OCI-LY3 (cell line): ENCODE data around the gene NR3C1.
"Not testable (repeated sequence)": the region's sequence is repeated elsewhere in the genome, so short reads cannot be mapped to it uniquely, and the experiment has no call there.

Experiments used
- H2AFZ ChIP-seq: fragments of 200-600, 300-600 bp; shearing (Covaris generic); 2 replicates; pipeline ENCODE4 v1.6.0; 2014; ENCODE audit warnings: antibody characterized with exemption, low read depth, low read length
- H3K27ac ChIP-seq: fragments of 200-600, 300-600 bp; sonication (generic); 2 replicates; pipeline ENCODE4 v1.5.1; 2014; ENCODE audit warnings: mild to moderate bottlenecking, low read length, moderate library complexity, mixed read lengths
- H3K27me3 ChIP-seq: fragments of 200-600, 300-600 bp; sonication (generic); 2 replicates; pipeline ENCODE4 v1.6.1; 2014; ENCODE audit warnings: low read depth, low read length, mixed read lengths
- H3K36me3 ChIP-seq: fragments of 200-600, 300-600 bp; sonication (generic); replicated peaks from 2 replicates; pipeline ENCODE3; 2014; ENCODE audit warnings: low read depth, low read length, mixed read lengths
- H3K4me1 ChIP-seq: fragments of 300-600, 200-600 bp; sonication (generic); 2 replicates; pipeline ENCODE4 v1.6.1; 2014; ENCODE audit warnings: low read length, mixed read lengths
- H3K4me2 ChIP-seq: fragments of 200-600, 300-600 bp; sonication (generic); 2 replicates; pipeline ENCODE4 v1.6.1; 2014; ENCODE audit warnings: low read length, mixed read lengths
- H3K4me3 ChIP-seq: fragments of 300-600, 200-600 bp; sonication (generic); 2 replicates; pipeline ENCODE4 v1.5.1; 2014; ENCODE audit warnings: antibody characterized with exemption, mild to moderate bottlenecking, low read length, moderate library complexity
- H3K79me2 ChIP-seq: fragments of 300-600, 200-600 bp; shearing (Covaris generic); 2 replicates; pipeline ENCODE4 v1.6.1; 2014; ENCODE audit warnings: mild to moderate bottlenecking, low read length, mixed read lengths
- H3K9ac ChIP-seq: fragments of 300-600, 200-600 bp; shearing (Covaris generic); 2 replicates; pipeline ENCODE4 v1.6.0; 2014; ENCODE audit warnings: mild to moderate bottlenecking, low read length, moderate library complexity
- H3K9me3 ChIP-seq: fragments of 200-600, 300-600 bp; shearing (Covaris generic); 2 replicates; pipeline ENCODE4 v1.6.1; 2014; ENCODE audit warnings: low read length, mixed read lengths; ENCODE audit not compliant: insufficient read depth
- H4K20me1 ChIP-seq: fragments of 200-600, 300-600 bp; sonication (generic); 2 replicates; pipeline ENCODE4 v1.6.1; 2016; ENCODE audit warnings: low read length, mixed read lengths; ENCODE audit not compliant: insufficient read depth
- CTCF ChIP-seq: fragments of 200-600, 300-600 bp; sonication (generic); IDR thresholded peaks from 2 replicates; pipeline ENCODE4 v1.5.1; 2014; ENCODE audit warnings: antibody characterized with exemption, low read length, low read depth
- EZH2phosphoT487 ChIP-seq: fragments of 200-600 bp; shearing (Covaris generic); IDR thresholded peaks from 2 replicates; pipeline ENCODE4 v1.6.1; 2018; ENCODE audit warnings: antibody characterized with exemption, mixed run types, low read depth

NR3C1 gene

DNA sequence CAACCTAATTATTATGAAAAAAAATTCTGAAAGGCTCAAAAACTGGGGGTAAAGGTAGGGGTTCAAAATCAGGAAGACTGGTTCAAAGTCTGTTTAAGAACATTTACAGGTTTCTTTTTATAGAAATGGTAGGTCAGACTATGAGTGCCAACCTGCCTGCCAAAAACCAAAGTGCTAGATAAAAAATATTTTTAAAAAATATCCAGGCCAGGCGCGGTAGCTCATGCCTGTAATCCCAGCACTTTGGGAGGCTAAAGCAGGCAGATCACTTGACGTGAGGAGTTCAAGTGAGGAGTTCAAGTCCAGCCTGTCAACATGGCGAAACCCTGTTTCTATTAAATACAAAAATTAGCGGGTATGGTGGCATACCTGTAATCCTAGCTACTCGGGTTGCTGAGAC, 67.0 kb downstream of the NR3C1 start:
- Histone ChIP-seq H2AFZ (no peak overlapping the region), H4K20me1 (peaks cover 70% of the 10 kb centered on the region), H3K79me2 (peaks cover 76% of the 10 kb centered on the region), H3K27ac (no peak overlapping the region), H3K4me3 (no peak overlapping the region), H3K36me3 (peaks cover 21% of the 10 kb centered on the region), H3K27me3 (no peaks in the 10 kb centered on the region), H3K9ac (no peak overlapping the region), H3K4me2 (no peak overlapping the region), H3K4me1 (peaks cover 7% of the 10 kb centered on the region), H3K9me3 (no peaks in the 10 kb centered on the region)
- TF ChIP-seq EZH2phosphoT487 (no peak), CTCF (no peak)

DNA sequence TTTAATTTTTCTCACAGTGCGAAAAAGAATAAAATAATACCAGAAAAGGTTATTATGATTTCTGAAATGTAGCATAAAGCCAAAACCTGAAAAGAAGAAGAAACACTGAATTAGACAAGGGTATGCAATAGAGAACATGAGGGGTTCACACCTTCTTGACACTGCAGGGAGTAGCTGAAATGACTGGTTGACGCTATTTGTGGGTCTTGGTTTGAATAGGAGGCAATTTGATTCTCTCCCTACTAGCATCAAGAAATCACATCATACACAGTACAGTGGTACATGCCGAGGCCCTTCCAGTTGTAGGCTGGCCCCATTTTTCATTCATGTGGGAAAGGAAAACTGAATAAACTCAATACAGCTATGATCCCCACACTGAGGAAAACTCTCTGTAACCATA, 68.6 kb downstream of the NR3C1 start:
- Histone ChIP-seq H3K4me3 (no peak overlapping the region), H3K27me3 (no peaks in the 10 kb centered on the region), H4K20me1 (peaks cover 63% of the 10 kb centered on the region), H3K4me1 (peaks cover 2% of the 10 kb centered on the region), H3K27ac (no peak overlapping the region), H3K9me3 (no peaks in the 10 kb centered on the region), H2AFZ (no peak overlapping the region), H3K79me2 (peaks cover 76% of the 10 kb centered on the region), H3K4me2 (no peak overlapping the region), H3K9ac (no peak overlapping the region), H3K36me3 (peaks cover 23% of the 10 kb centered on the region)
- TF ChIP-seq EZH2phosphoT487 (no peak), CTCF (no peak)

DNA sequence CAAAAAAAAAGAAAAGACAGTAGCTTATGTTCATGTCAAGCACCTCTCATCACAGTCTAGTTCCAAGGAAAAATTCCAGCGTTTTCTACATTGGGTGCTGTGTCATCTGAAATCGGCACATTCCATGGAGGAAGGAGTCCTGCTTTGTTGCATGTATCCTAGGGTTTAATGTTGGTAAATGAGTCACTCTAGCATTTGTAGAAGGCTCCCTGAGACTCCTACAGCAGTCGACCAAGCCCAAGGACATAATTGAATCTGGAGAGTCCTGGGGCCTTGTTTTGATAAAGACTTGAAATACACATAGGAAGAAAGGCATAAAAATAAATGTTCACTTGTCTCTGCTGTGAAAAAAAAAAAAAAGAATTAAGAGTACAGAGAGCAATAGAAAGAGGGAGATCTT, 69.1 kb downstream of the NR3C1 start:
- Histone ChIP-seq H3K36me3 (peaks cover 27% of the 10 kb centered on the region), H4K20me1 (peaks cover 59% of the 10 kb centered on the region), H3K79me2 (peaks cover 76% of the 10 kb centered on the region)
- H3K4me1 ChIP-seq, H2AFZ ChIP-seq, H3K27me3 ChIP-seq, H3K4me2 ChIP-seq, H3K4me3 ChIP-seq, H3K9ac ChIP-seq, H3K9me3 ChIP-seq, H3K27ac ChIP-seq: not testable (repeated sequence)

GRCh38 chr5:143331956-143332355, 71.5 kb downstream of the NR3C1 start:
- Histone ChIP-seq H3K9ac (no peak overlapping the region), H4K20me1 (peaks cover 42% of the 10 kb centered on the region), H3K4me2 (no peak overlapping the region), H3K79me2 (peaks cover 78% of the 10 kb centered on the region), H3K27me3 (no peaks in the 10 kb centered on the region), H3K27ac (no peak overlapping the region), H3K4me1 (peaks cover 19% of the 10 kb centered on the region), H3K4me3 (no peak overlapping the region), H2AFZ (no peak overlapping the region), H3K9me3 (peaks cover 9% of the 10 kb centered on the region; the same call in 1 of the 2 replicates), H3K36me3 (peaks cover 36% of the 10 kb centered on the region)
- TF ChIP-seq CTCF (no peak), EZH2phosphoT487 (no peak)

DNA sequence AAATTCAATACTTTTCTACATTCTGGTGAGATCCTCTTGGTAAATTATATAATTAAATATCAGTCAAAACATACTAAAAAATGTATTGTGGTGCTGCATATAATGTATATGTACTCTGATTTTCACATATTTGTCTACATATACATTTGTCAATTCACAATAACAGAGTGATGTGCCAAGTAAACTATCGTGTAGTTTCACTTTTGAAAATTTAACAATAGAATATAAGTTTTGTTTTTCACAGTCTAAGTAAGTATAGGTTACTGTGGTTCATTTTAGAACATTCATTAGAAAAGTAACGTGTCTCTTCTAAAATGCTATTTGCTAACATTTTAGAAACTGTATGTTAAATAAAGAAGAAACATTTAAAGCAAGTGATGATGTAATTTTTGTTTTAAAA, 73.6 kb downstream of the NR3C1 start:
- H2AFZ ChIP-seq = no peak overlapping the region
- H3K36me3 ChIP-seq = peaks cover 49% of the 10 kb centered on the region
- H3K9me3 ChIP-seq = peaks cover 9% of the 10 kb centered on the region; the same call in 1 of the 2 replicates
- peaks cover 26% of the 10 kb centered on the region for H3K4me1 ChIP-seq
- H3K27me3 ChIP-seq = no peaks in the 10 kb centered on the region
- no peak overlapping the region for H3K9ac ChIP-seq
- TF ChIP-seq EZH2phosphoT487 = no peak
- TF ChIP-seq CTCF = no peak
- no peak overlapping the region for H3K27ac ChIP-seq
- H3K4me3 ChIP-seq = no peak overlapping the region
- peak overlapping the region; percentile 50; the same call in 1 of the 2 replicates for H3K4me2 ChIP-seq
- H3K79me2 ChIP-seq = peaks cover 79% of the 10 kb centered on the region
- H4K20me1 ChIP-seq = peaks cover 24% of the 10 kb centered on the region; the same call in 1 of the 2 replicates
